K562 (cell line): ENCODE results near the gene C18orf32. TPM values are rescaled to one million over a fixed set of nuclear protein-coding genes. Genes with fewer than 3 reads are reported as not detected.

ENCODE experiments used
- ATAC-seq: fragments of 200-7000 bp; cut with Tn5 transposase; 3 replicates; pipeline ENCODE4 v1.9.1; 2020; ENCODE audit warnings: moderate library complexity
- BruUV-seq: library from RNA; stranded (reverse); fragments of 400-500 nt; replicated peaks from 2 replicates; lab custom pipeline; 2021; lab: Mats Ljungman, UMichigan
- CTCF ChIA-PET: fragments of 300-600 bp; formaldehyde crosslinking; extraction: SDS; loops from one replicate; lab custom pipeline; 2021; ENCODE audit warnings: low intra/inter-chr PET ratio; lab: Yijun Ruan, JAX
- POLR2A ChIA-PET: fragments of 300-600, 350-650 bp; sonication (Branson Sonifier 250); formaldehyde crosslinking; extraction: SDS; loops from one replicate; lab custom pipeline; 2021; ENCODE audit warnings: antibody characterized with exemption, inconsistent platforms; lab: Yijun Ruan, JAX
- DNase-seq, 4 experiments: peaks; one replicate each; pipeline versions ENCODE4 v3.0.0 to v3.0.0-alpha.2; 2011 to 2018; ENCODE audit warnings: low spot score in 3 of 4, mixed read lengths in 3 of 4; ENCODE audit errors: extremely low read depth in 1 of 4
- FAIRE-seq: peaks from 2 replicates; lab custom pipeline; 2011; peaks lifted over from hg19 to GRCh38; lab: Jason Lieb, UNC
- H2AFZ ChIP-seq: 2 replicates; pipeline ENCODE4 v1.6.0; 2011; ENCODE audit warnings: low read depth, low read length, control low read depth, inconsistent platforms
- H3K27ac ChIP-seq: fragments of 200-600 bp; 3 replicates; pipeline ENCODE4 v1.8.0; 2011; ENCODE audit warnings: low read depth, mild to moderate bottlenecking, control low read depth, inconsistent platforms, low read length, moderate library complexity, mixed read lengths; ENCODE audit errors: extremely low read depth
- H3K27me3 ChIP-seq, 2 experiments: fragments of 300-600 bp in 1 of 2; 2 replicates in 1 of 2; 3 replicates in 1 of 2; pipeline versions ENCODE4 v1.6.0 to v1.8.0; 2011; ENCODE audit warnings: inconsistent platforms in 2 of 2, low read length in 2 of 2, mild to moderate bottlenecking in 1 of 2, mixed read lengths in 1 of 2, moderate library complexity in 1 of 2; ENCODE audit not compliant: control insufficient read depth in 2 of 2, insufficient read depth in 2 of 2
- H3K36me3 ChIP-seq: fragments of 300-600 bp; 3 replicates; pipeline ENCODE4 v1.8.0; 2011; ENCODE audit warnings: mild to moderate bottlenecking, low read length, inconsistent platforms; ENCODE audit not compliant: control insufficient read depth, insufficient read depth
- H3K4me1 ChIP-seq, 2 experiments: fragments of 200-600 bp in 1 of 2; replicated peaks in 1 of 2; 2 replicates in 1 of 2; 3 replicates in 1 of 2; pipeline versions ENCODE4 v1.5.1 to v1.8.0; 2011; ENCODE audit warnings: inconsistent platforms in 2 of 2, low read length in 2 of 2, mild to moderate bottlenecking in 1 of 2, mixed read lengths in 1 of 2, moderate library complexity in 1 of 2; ENCODE audit not compliant: control insufficient read depth in 2 of 2, insufficient read depth in 2 of 2
- H3K4me2 ChIP-seq: 2 replicates; pipeline ENCODE4 v1.6.1; 2011; ENCODE audit warnings: low read length, control low read depth, inconsistent platforms, mixed read lengths; ENCODE audit not compliant: insufficient read depth
- H3K4me3 ChIP-seq: fragments of 200-600 bp; sonication (generic), shearing (Covaris generic); 2 replicates; pipeline ENCODE4 v1.5.1; 2016; ENCODE audit warnings: control low read depth, inconsistent platforms
- H3K79me2 ChIP-seq: fragments of 200-600 bp; 3 replicates; pipeline ENCODE4 v1.8.0; 2011; ENCODE audit warnings: low read length, inconsistent platforms; ENCODE audit not compliant: control insufficient read depth, insufficient read depth
- H3K9ac ChIP-seq, 2 experiments: 2 replicates each; pipeline versions ENCODE4 v1.6.0 to v1.6.1; 2011; ENCODE audit warnings: low read depth in 2 of 2, low read length in 2 of 2, control low read depth in 1 of 2, inconsistent platforms in 1 of 2, mild to moderate bottlenecking in 1 of 2, mixed read lengths in 1 of 2; ENCODE audit not compliant: insufficient read depth in 1 of 2
- H3K9me1 ChIP-seq: one replicate; pipeline ENCODE4 v1.6.0; 2011; ENCODE audit warnings: inconsistent platforms, mild to moderate bottlenecking, low read length, moderate library complexity; ENCODE audit not compliant: control insufficient read depth, insufficient read depth
- H3K9me3 ChIP-seq: replicated peaks from 2 replicates; pipeline ENCODE4 v1.5.1; 2011; ENCODE audit warnings: low read depth, low read length, inconsistent platforms; ENCODE audit not compliant: control insufficient read depth, insufficient read depth
- H4K20me1 ChIP-seq: replicated peaks from 2 replicates; pipeline ENCODE4 v1.6.1; 2011; ENCODE audit warnings: low read length, inconsistent platforms, mixed read lengths; ENCODE audit not compliant: control insufficient read depth, insufficient read depth
- CC2D1A ChIP-seq: fragments of 450-650 bp; IDR thresholded peaks from 2 replicates; pipeline ENCODE4 v1.6.1; 2017; ENCODE audit warnings: mild to moderate bottlenecking
- POLR2AphosphoS2 ChIP-seq: IDR thresholded peaks from 2 replicates; pipeline ENCODE4 v1.6.1; 2012; ENCODE audit warnings: low read length, improper control_type of control experiment
- WGBS: fragments of 100-300 bp; shearing (Covaris generic); methylation state at CpG from one replicate; pipeline ENCODE4 v1.1.6; 2016; ENCODE audit warnings: low coverage, mixed read lengths; ENCODE audit not compliant: insufficient coverage; ENCODE audit errors: missing lambda C conversion rate; 5-methylcytosine and 5-hydroxymethylcytosine counted together
- in situ Hi-C: fragments of 300-500 bp; cut with MboI; formaldehyde crosslinking; loops from 4 replicates; pipeline ENCODE4 v1.15.0; 2018; ENCODE audit warnings: inconsistent platforms, mixed read lengths
- intact Hi-C: fragments of 100-400 bp; cut with micrococcal nuclease; formaldehyde crosslinking; loops from 2 replicates; pipeline ENCODE4 v1.14.2; 2022
- polyA plus RNA-seq, 8 experiments: library from polyadenylated mRNA; depleted of rRNA in 4 of 8; stranded (reverse) in 5 of 8; unstranded in 3 of 8; fragments of >200 nt; fragmentation: Nextera tagmentation in 2 of 8; fragmentation: Illumina TruSeq in 1 of 8; extraction: Ambion mirVana in 2 of 8; extraction: Trizol in 1 of 8; gene quantifications; 2 replicates each; pipeline versions ENCODE4 v1.2.1 to v1.2.3, GENCODE V29; 2011 to 2014; ENCODE audit warnings: inconsistent platforms in 1 of 8, missing spikeins in 1 of 8
- total RNA-seq, 7 experiments: library from RNA; depleted of rRNA in 6 of 7; stranded (reverse); fragments of >200 nt in 6 of 7; fragmentation: Illumina TruSeq in 2 of 7; extraction: Trizol in 2 of 7; gene quantifications; 2 replicates each; pipeline versions ENCODE4 v1.2.1 to v1.2.3, GENCODE V29; 2011 to 2021; ENCODE audit warnings: low replicate concordance in 1 of 7
- TF ChIP-seq, protein P1 (sequence below): fragments of 450-650 bp; formaldehyde crosslinking; IDR thresholded peaks from 2 replicates; pipeline ENCODE4 v1.4.0; 2020; ENCODE audit warnings: mild to moderate bottlenecking, moderate library complexity
- TF ChIP-seq, protein P2 (sequence below), 3 experiments: IDR thresholded peaks in 2 of 3; conservative IDR thresholded peaks in 1 of 3; 2 replicates each; pipeline ENCODE4 v1.5.1; 2011 to 2012; ENCODE audit warnings: low read length in 3 of 3, mild to moderate bottlenecking in 3 of 3, control low read depth in 2 of 3, improper control_type of control experiment in 1 of 3, inconsistent platforms in 1 of 3, low read depth in 1 of 3, mixed read lengths in 1 of 3, moderate library complexity in 1 of 3; ENCODE audit not compliant: insufficient read depth in 2 of 3
- TF ChIP-seq, protein P3 (sequence below): fragments of 450-650 bp; formaldehyde crosslinking; conservative IDR thresholded peaks from 2 replicates; pipeline ENCODE4 v1.4.0; 2022; ENCODE audit warnings: mild to moderate bottlenecking, missing genetic modification characterization
- TF ChIP-seq, protein P4 (sequence below), 2 experiments: fragments of 450-650 bp; formaldehyde crosslinking in 1 of 2; IDR thresholded peaks; 2 replicates each; pipeline versions ENCODE4 v1.4.0 to v1.6.1; 2014 to 2020; ENCODE audit warnings: mild to moderate bottlenecking in 2 of 2, borderline replicate concordance in 1 of 2, low read depth in 1 of 2

Gene C18orf32
- total and polyA plus RNA-seq, 9 of the 15 experiments (the other 6 are each of a cell fraction or from before 2014, with no cell fraction given) = 8.5 to 35.0 (median 20.4) TPM

DNA sequence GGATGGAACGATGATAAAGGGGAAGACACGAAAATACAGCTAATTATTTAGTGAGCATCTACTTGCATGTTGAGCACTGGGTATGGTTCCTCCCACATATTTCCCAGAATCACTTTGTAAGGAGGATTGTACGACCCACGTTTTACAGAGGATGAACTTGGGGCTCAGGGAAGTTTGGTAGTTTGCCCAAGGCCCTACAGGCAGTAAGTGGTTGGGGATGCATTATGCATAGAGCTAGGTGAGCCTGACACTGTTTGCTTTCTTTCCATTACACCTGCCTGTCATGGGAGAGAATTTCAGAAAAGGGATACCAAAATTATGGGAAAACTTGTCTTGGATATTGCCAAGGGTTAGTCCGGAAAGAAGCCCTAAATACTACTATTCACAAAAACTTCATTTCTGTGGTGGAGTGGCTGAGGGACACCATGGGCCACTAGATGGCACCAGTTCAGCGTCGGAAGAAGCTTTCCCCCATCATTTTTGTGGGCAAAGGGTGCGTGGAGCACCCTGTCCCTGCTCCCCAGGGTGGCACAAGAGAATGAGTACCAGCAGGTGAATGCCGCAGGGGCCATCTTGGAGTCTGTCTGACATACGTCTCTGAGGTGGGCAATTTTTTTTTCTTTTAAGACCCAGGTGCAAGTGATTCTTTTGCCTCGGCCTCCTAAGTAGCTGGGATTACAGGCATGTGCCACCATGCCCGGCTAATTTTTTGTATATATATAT lies 23.5 kb upstream of the C18orf32 start:
- Histone ChIP-seq H3K4me2 (no peak overlapping the region), H3K9me1 (no peaks in the 10 kb centered on the region), H3K4me1 (peaks cover 0 to 4% of the 10 kb centered on the region in 2 experiments; a peak in 3 of 5 replicates), H3K9me3 (no peaks in the 10 kb centered on the region), H2AFZ (no peak overlapping the region), H3K79me2 (no peaks in the 10 kb centered on the region), H3K36me3 (no peaks in the 10 kb centered on the region), H3K9ac (no peak overlapping the region), H4K20me1 (no peaks in the 10 kb centered on the region), H3K27ac (no peak overlapping the region), H3K27me3 (peaks cover 2 to 4% of the 10 kb centered on the region in 2 experiments; a peak in 2 of 5 replicates), H3K4me3 (no peak overlapping the region)
- CTCF ChIA-PET = interaction anchor here (1.2 to 2.3 kb wide), 3 partner anchors 218 to 348 kb away, joined by 3 to 15 read pairs (median 4); no protein-coding TSS in a partner anchor
- ATAC-seq (peak; percentile 84), DNase-seq (peak; percentile 39 to 53 (median 43)), FAIRE-seq (peak; percentile 74)
- no TSS peak for BruUV-seq
- 26% methylated on average over 10 of the region's 12 CpGs for WGBS
- in situ Hi-C loops (loop anchor here (5.0 kb wide), 1 partner anchor 352 kb away; no protein-coding TSS in a partner anchor), intact Hi-C loops (loop anchor here (1.0 to 5.0 kb wide), 4 partner anchors 48 to 349 kb away; no protein-coding TSS in a partner anchor)
- POLR2A ChIA-PET = interaction anchor here (1.2 kb wide), 1 partner anchor 20 kb away, joined by 3 read pairs; no protein-coding TSS in a partner anchor
- TF ChIP-seq, protein P1, sequence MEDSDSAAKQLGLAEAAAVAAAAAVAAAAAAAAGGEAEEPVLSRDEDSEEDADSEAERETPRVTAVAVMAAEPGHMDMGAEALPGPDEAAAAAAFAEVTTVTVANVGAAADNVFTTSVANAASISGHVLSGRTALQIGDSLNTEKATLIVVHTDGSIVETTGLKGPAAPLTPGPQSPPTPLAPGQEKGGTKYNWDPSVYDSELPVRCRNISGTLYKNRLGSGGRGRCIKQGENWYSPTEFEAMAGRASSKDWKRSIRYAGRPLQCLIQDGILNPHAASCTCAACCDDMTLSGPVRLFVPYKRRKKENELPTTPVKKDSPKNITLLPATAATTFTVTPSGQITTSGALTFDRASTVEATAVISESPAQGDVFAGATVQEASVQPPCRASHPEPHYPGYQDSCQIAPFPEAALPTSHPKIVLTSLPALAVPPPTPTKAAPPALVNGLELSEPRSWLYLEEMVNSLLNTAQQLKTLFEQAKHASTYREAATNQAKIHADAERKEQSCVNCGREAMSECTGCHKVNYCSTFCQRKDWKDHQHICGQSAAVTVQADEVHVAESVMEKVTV (CRISPR knock-in tag) = peak; percentile 50; the same call in 1 of the 2 replicates
- TF ChIP-seq CC2D1A (peak; percentile 67), POLR2AphosphoS2 (no peak)
- TF ChIP-seq, protein P2, sequence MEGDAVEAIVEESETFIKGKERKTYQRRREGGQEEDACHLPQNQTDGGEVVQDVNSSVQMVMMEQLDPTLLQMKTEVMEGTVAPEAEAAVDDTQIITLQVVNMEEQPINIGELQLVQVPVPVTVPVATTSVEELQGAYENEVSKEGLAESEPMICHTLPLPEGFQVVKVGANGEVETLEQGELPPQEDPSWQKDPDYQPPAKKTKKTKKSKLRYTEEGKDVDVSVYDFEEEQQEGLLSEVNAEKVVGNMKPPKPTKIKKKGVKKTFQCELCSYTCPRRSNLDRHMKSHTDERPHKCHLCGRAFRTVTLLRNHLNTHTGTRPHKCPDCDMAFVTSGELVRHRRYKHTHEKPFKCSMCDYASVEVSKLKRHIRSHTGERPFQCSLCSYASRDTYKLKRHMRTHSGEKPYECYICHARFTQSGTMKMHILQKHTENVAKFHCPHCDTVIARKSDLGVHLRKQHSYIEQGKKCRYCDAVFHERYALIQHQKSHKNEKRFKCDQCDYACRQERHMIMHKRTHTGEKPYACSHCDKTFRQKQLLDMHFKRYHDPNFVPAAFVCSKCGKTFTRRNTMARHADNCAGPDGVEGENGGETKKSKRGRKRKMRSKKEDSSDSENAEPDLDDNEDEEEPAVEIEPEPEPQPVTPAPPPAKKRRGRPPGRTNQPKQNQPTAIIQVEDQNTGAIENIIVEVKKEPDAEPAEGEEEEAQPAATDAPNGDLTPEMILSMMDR (IDR thresholded peaks at IDR 0.05 in 2 of 3, conservative IDR thresholded peaks at IDR 0.05 in 1 of 3; ENCODE audit: insufficient read depth in 2 of 3, low read depth in 1 of 3, low read length in 3 of 3) = peak; percentile 71 to 79 (median 73)
- TF ChIP-seq, protein P3, sequence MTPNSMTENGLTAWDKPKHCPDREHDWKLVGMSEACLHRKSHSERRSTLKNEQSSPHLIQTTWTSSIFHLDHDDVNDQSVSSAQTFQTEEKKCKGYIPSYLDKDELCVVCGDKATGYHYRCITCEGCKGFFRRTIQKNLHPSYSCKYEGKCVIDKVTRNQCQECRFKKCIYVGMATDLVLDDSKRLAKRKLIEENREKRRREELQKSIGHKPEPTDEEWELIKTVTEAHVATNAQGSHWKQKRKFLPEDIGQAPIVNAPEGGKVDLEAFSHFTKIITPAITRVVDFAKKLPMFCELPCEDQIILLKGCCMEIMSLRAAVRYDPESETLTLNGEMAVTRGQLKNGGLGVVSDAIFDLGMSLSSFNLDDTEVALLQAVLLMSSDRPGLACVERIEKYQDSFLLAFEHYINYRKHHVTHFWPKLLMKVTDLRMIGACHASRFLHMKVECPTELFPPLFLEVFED (CRISPR knock-in tag) = no peak
- TF ChIP-seq, protein P4, sequence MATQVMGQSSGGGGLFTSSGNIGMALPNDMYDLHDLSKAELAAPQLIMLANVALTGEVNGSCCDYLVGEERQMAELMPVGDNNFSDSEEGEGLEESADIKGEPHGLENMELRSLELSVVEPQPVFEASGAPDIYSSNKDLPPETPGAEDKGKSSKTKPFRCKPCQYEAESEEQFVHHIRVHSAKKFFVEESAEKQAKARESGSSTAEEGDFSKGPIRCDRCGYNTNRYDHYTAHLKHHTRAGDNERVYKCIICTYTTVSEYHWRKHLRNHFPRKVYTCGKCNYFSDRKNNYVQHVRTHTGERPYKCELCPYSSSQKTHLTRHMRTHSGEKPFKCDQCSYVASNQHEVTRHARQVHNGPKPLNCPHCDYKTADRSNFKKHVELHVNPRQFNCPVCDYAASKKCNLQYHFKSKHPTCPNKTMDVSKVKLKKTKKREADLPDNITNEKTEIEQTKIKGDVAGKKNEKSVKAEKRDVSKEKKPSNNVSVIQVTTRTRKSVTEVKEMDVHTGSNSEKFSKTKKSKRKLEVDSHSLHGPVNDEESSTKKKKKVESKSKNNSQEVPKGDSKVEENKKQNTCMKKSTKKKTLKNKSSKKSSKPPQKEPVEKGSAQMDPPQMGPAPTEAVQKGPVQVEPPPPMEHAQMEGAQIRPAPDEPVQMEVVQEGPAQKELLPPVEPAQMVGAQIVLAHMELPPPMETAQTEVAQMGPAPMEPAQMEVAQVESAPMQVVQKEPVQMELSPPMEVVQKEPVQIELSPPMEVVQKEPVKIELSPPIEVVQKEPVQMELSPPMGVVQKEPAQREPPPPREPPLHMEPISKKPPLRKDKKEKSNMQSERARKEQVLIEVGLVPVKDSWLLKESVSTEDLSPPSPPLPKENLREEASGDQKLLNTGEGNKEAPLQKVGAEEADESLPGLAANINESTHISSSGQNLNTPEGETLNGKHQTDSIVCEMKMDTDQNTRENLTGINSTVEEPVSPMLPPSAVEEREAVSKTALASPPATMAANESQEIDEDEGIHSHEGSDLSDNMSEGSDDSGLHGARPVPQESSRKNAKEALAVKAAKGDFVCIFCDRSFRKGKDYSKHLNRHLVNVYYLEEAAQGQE (IDR thresholded peaks at IDR 0.05; ENCODE audit: borderline replicate concordance) = peak; percentile 81
- TF ChIP-seq, protein P4 (CRISPR knock-in tag; IDR thresholded peaks at IDR 0.05; ENCODE audit: low read depth) = no peak
